ENCODE measurements around the gene KIF6.

DNA sequence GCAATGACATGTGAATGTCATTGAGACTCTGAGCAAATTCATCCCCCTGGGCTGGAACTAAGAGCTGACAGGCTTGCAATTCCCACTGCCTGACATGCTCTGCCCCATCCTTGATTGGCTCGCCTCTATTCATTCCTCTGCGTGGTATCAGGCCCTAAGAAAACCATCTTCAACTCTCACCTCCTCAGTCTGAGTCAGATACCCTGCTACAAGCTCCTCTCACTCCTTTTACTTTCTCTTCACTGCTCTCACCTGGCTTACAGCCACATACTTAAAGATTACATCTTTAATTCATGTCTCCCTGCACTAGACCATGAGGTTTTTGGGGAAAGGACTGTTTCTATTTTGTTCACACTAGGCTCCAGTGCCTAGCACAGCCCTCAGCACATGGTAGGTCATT lies 131.6 kb downstream of the KIF6 start:
- TF ChIP-seq, protein P1, sequence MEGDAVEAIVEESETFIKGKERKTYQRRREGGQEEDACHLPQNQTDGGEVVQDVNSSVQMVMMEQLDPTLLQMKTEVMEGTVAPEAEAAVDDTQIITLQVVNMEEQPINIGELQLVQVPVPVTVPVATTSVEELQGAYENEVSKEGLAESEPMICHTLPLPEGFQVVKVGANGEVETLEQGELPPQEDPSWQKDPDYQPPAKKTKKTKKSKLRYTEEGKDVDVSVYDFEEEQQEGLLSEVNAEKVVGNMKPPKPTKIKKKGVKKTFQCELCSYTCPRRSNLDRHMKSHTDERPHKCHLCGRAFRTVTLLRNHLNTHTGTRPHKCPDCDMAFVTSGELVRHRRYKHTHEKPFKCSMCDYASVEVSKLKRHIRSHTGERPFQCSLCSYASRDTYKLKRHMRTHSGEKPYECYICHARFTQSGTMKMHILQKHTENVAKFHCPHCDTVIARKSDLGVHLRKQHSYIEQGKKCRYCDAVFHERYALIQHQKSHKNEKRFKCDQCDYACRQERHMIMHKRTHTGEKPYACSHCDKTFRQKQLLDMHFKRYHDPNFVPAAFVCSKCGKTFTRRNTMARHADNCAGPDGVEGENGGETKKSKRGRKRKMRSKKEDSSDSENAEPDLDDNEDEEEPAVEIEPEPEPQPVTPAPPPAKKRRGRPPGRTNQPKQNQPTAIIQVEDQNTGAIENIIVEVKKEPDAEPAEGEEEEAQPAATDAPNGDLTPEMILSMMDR (IDR thresholded peaks at IDR 0.05): no peak
- TF ChIP-seq POLR2A (IDR thresholded peaks at IDR 0.05): no peak

Measured in uterus (tissue), 2 donors.